Osteoblast (primary cell): ENCODE results near the gene PTPRN2. TPM values are rescaled to one million over a fixed set of nuclear protein-coding genes. Genes with fewer than 3 reads are reported as not detected.

Source experiments
- DNase-seq: peaks from one replicate; pipeline ENCODE4 v3.0.0; 2011; ENCODE audit warnings: low spot score, mixed read lengths; ENCODE audit not compliant: insufficient read length; ENCODE audit errors: missing footprints
- H2AFZ ChIP-seq: 2 replicates; pipeline ENCODE4 v1.6.0; 2011; ENCODE audit warnings: mild to moderate bottlenecking, low read length
- H3K27ac ChIP-seq: 2 replicates; pipeline ENCODE4 v1.5.1; 2011; ENCODE audit warnings: mild to moderate bottlenecking, low read depth, low read length, moderate library complexity
- H3K27me3 ChIP-seq: 2 replicates; pipeline ENCODE4 v1.6.0; 2012; ENCODE audit warnings: mild to moderate bottlenecking, control low read depth, inconsistent platforms, low read length, moderate library complexity; ENCODE audit not compliant: insufficient read depth
- H3K36me3 ChIP-seq: 2 replicates; pipeline ENCODE4 v1.5.1; 2011; ENCODE audit warnings: mild to moderate bottlenecking, low read length, control low read depth, moderate library complexity; ENCODE audit not compliant: insufficient read depth
- H3K4me1 ChIP-seq: 2 replicates; pipeline ENCODE4 v1.5.1; 2011; ENCODE audit warnings: mild to moderate bottlenecking, low read length, control low read depth, moderate library complexity; ENCODE audit not compliant: insufficient read depth
- H3K4me2 ChIP-seq: 2 replicates; pipeline ENCODE4 v1.6.0; 2011; ENCODE audit warnings: mild to moderate bottlenecking, low read length; ENCODE audit not compliant: insufficient read depth
- H3K4me3 ChIP-seq: fragments of 200-600 bp; sonication (generic); 3 replicates; pipeline ENCODE4 v1.5.1; 2012; ENCODE audit warnings: mild to moderate bottlenecking, low read length, inconsistent platforms; ENCODE audit not compliant: insufficient read depth
- H3K79me2 ChIP-seq: 2 replicates; pipeline ENCODE4 v1.6.0; 2012; ENCODE audit warnings: mild to moderate bottlenecking, low read length, control low read depth, inconsistent platforms; ENCODE audit not compliant: insufficient read depth
- H3K9me3 ChIP-seq: 2 replicates; pipeline ENCODE4 v1.5.1; 2011; ENCODE audit warnings: low read depth, low read length, control low read depth
- H4K20me1 ChIP-seq: 2 replicates; pipeline ENCODE4 v1.6.0; 2012; ENCODE audit warnings: mild to moderate bottlenecking, low read length, control low read depth; ENCODE audit not compliant: insufficient read depth
- total RNA-seq: library from RNA; depleted of rRNA; stranded (reverse); fragments of >200 nt; gene quantifications from 2 replicates; pipeline ENCODE4 v1.2.3, GENCODE V29; 2012
- TF ChIP-seq, protein P1 (sequence below): IDR thresholded peaks from 2 replicates; pipeline ENCODE4 v1.5.1; 2011; ENCODE audit warnings: mild to moderate bottlenecking, low read depth, low read length, moderate library complexity; ENCODE audit errors: extremely low read depth

The PTPRN2 gene
- total RNA-seq, 1 donor, result 0.36 TPM

GRCh38 chr7:158517072-158517471 is 70.6 kb downstream of the PTPRN2 start:
- no peaks in the 10 kb centered on the region for H3K9me3 ChIP-seq
- H2AFZ ChIP-seq, result no peak overlapping the region
- H3K4me2 ChIP-seq, result no peak overlapping the region
- DNase-seq, result no peak
- H3K27me3 ChIP-seq, result no peaks in the 10 kb centered on the region
- H4K20me1 ChIP-seq, result no peaks in the 10 kb centered on the region
- no peak overlapping the region for H3K27ac ChIP-seq
- no peaks in the 10 kb centered on the region for H3K79me2 ChIP-seq
- TF ChIP-seq, protein P1, sequence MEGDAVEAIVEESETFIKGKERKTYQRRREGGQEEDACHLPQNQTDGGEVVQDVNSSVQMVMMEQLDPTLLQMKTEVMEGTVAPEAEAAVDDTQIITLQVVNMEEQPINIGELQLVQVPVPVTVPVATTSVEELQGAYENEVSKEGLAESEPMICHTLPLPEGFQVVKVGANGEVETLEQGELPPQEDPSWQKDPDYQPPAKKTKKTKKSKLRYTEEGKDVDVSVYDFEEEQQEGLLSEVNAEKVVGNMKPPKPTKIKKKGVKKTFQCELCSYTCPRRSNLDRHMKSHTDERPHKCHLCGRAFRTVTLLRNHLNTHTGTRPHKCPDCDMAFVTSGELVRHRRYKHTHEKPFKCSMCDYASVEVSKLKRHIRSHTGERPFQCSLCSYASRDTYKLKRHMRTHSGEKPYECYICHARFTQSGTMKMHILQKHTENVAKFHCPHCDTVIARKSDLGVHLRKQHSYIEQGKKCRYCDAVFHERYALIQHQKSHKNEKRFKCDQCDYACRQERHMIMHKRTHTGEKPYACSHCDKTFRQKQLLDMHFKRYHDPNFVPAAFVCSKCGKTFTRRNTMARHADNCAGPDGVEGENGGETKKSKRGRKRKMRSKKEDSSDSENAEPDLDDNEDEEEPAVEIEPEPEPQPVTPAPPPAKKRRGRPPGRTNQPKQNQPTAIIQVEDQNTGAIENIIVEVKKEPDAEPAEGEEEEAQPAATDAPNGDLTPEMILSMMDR, result no peak
- H3K4me1 ChIP-seq, result no peaks in the 10 kb centered on the region
- no peaks in the 10 kb centered on the region for H3K36me3 ChIP-seq
- no peak overlapping the region for H3K4me3 ChIP-seq

DNA sequence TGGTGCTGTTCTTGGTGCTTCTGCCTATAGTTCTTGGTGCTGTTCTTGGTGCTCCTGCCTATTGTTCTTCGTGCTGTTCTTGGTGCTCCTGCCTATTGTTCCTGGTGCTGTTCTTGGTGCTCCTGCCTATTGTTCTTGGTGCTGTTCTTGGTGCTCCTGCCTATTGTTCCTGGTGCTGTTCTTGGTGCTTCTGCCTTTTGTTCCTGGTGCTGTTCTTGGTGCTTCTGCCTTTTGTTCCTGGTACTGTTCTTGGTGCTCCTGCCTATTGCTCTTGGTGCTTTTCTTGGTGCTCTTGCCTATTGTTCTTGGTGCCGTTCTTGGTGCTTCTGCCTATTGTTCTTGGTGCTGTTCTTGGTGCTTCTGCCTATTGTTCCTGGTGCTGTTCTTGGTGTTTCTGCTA is 71.1 kb downstream of the PTPRN2 start:
- TF ChIP-seq, protein P1, result no peak
- DNase-seq, result no peak
- Histone ChIP-seq H3K27me3 (no peaks in the 10 kb centered on the region), H3K4me3 (no peak overlapping the region), H3K4me1 (no peaks in the 10 kb centered on the region), H3K36me3 (no peaks in the 10 kb centered on the region), H3K9me3 (no peaks in the 10 kb centered on the region), H2AFZ (no peak overlapping the region), H4K20me1 (no peaks in the 10 kb centered on the region), H3K4me2 (no peak overlapping the region), H3K27ac (no peak overlapping the region), H3K79me2 (no peaks in the 10 kb centered on the region)

- Histone ChIP-seq H3K27ac (no peak overlapping the region), H4K20me1 (no peaks in the 10 kb centered on the region), H3K79me2 (no peaks in the 10 kb centered on the region), H3K9me3 (no peaks in the 10 kb centered on the region), H3K4me2 (no peak overlapping the region), H3K4me3 (no peak overlapping the region), H2AFZ (no peak overlapping the region), H3K36me3 (no peaks in the 10 kb centered on the region), H3K27me3 (no peaks in the 10 kb centered on the region), H3K4me1 (no peaks in the 10 kb centered on the region)
- no peak for DNase-seq
- TF ChIP-seq, protein P1, result no peak
Measured at GRCh38 chr7:158512869-158513268, 74.8 kb downstream of the PTPRN2 start.

GRCh38 chr7:158512042-158512441 is 75.6 kb downstream of the PTPRN2 start:
- no peak for DNase-seq
- Histone ChIP-seq H2AFZ (no peak overlapping the region), H3K9me3 (no peaks in the 10 kb centered on the region), H3K4me1 (no peaks in the 10 kb centered on the region), H3K4me2 (no peak overlapping the region), H3K79me2 (no peaks in the 10 kb centered on the region), H3K27ac (no peak overlapping the region), H3K27me3 (no peaks in the 10 kb centered on the region), H3K4me3 (no peak overlapping the region), H4K20me1 (no peaks in the 10 kb centered on the region), H3K36me3 (no peaks in the 10 kb centered on the region)
- TF ChIP-seq, protein P1, result no peak
